GM19463 (cell line): ENCODE results near the gene MRPL48.
A peak's percentile ranks its signal among the peaks of the same experiment; 100 is the strongest.
"Not testable (repeated sequence)": the region's sequence is repeated elsewhere in the genome, so short reads cannot be mapped to it uniquely, and the experiment has no call there.

Experiments used
- ATAC-seq: cut with Tn5 transposase; IDR thresholded peaks from one replicate; pipeline ENCODE4 v1.9.1; 2021; ENCODE audit warnings: mild to moderate bottlenecking, moderate library complexity; ENCODE audit not compliant: unreplicated experiment

The MRPL48 gene

GRCh38 chr11:73833067-73833466 is 45.4 kb downstream of the MRPL48 start:
- ATAC-seq: no peak

- no peak for ATAC-seq
These were observed 50.9 kb downstream of the MRPL48 start for GRCh38 chr11:73838443-73839122.

GRCh38 chr11:73839123-73839457 is 51.4 kb downstream of the MRPL48 start:
- ATAC-seq: no peak

GRCh38 chr11:73851046-73851764 is 63.5 kb downstream of the MRPL48 start:
- ATAC-seq: no peak

- ATAC-seq: no peak
These were observed 64.4 kb downstream of the MRPL48 start for GRCh38 chr11:73852049-73852448.

DNA sequence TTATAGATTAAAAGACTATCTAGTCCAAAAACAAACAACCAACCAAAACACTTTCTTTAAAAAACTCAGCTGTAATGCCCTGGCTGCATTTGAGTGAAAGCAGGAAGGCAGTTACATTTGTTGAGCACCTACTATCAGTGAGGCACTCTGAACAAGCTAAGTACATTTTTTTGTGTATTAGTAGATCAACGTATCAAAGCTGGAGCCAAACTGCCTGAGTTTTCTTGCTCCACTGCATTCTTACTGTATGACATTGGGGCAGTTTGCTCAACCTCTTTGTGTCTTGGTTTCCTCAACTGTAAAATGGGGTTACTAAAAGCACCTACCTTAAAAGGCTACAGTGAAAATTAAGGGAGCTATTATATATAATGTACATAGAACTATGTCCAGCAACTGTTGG is 67.0 kb downstream of the MRPL48 start:
- ATAC-seq: no peak

- no peak for ATAC-seq
These were observed 68.4 kb downstream of the MRPL48 start for GRCh38 chr11:73856031-73856567.

- no peak for ATAC-seq
These were observed 72.0 kb downstream of the MRPL48 start for GRCh38 chr11:73859671-73860070.

DNA sequence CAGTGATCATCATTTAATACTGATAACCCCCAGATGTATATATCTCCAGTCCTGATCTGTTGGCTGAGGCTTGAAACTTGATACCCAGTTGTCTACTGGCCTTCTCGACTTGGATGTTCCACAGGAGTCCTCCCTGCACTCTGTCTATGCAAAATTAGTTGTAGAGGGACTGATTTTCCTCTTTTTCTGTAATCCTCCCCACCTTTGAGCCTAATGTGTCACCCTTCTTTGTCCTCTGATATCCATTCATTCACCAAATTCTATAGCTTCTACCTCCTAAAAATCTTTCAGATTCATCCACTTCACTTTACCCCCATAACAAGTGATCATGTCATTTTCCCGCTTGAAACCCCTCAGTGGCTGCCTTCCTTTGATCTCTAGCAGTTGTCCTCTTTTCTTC is 72.5 kb downstream of the MRPL48 start:
- no peak for ATAC-seq

- no peak for ATAC-seq
These were observed 75.3 kb downstream of the MRPL48 start for GRCh38 chr11:73862986-73863385.

GRCh38 chr11:73866095-73866579 is 78.5 kb downstream of the MRPL48 start:
- ATAC-seq: no peak

DNA sequence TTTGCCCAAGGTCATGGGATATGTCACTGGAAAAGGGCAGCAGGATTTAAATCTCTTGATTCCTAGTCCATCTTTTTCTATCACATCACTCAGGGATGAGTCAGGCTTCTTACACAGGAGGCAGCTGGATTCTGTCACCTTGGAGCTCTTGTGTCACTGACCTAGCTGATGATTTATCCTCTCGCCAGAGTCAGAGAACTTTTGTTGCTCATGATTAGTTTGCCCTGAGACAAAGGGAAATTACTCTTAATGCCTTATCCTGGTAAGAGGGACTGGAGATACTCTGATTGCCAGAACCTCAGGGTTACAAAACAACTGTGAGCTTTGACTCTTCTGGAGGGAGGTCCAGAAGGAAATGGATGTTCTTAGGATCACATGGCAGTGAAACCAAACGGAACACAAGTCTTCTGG is 78.9 kb downstream of the MRPL48 start:
- no peak for ATAC-seq

- no peak for ATAC-seq
These were observed 81.8 kb downstream of the MRPL48 start for GRCh38 chr11:73869332-73869949.

DNA sequence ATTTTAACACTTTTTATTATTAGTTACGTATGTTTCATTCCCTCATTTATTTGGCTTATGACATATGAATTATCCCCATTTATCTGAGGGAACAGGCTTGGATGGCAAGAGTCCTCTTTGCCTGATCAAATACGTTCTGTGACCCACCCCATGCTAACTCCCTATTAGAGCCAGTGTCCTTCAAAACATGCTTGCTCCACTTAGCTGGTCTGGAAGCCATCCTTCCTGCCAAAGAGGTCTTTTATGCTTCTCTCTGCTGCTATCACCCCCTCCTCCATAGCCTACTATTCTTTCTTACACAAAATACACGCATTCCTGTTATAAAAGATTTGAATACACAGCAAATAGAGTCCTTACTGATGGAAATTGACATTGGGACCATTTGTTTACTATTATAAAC is 82.6 kb downstream of the MRPL48 start:
- no peak for ATAC-seq

- ATAC-seq: no peak
These were observed 85.2 kb downstream of the MRPL48 start for GRCh38 chr11:73872749-73873357.

- no peak for ATAC-seq
These were observed 87.7 kb downstream of the MRPL48 start for GRCh38 chr11:73875380-73875779.

- no peak for ATAC-seq
These were observed 88.2 kb downstream of the MRPL48 start for GRCh38 chr11:73875840-73876239.

- peak; percentile 98 for ATAC-seq
These were observed 89.0 kb downstream of the MRPL48 start, which contains the start of the genes COA4 and PAAF1 for GRCh38 chr11:73876424-73877310. Gene COA4 (minus strand): TSS chr11:73876846. CDS start chr11:73873378, 3,468 bp downstream. Gene PAAF1 (plus strand): TSS chr11:73876999. CDS start chr11:73877022, 23 bp downstream.

- ATAC-seq: no peak
These were observed 91.1 kb downstream of the MRPL48 start for GRCh38 chr11:73878771-73879170.

DNA sequence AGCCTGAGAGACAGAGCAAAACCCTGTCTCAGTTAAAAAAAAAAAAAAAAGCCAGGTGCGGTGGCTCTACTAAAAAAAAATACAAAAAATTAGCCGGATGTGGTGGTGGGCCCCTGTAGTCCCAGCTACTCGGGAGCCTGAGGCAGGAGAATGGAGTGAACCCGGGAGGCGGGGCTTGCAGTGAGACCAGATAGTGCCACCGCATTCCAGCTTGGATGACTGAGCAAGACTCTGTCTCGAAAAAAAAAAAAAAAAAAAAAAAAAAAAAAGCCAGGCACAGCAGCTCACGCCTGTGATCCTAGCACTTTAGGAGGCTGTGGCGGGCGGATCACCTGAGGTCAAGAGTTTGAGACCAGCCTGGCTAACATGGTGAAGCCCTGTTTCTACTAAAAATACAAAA is 92.8 kb downstream of the MRPL48 start:
- ATAC-seq: not testable (repeated sequence)
